Activated CD4-positive, alpha-beta T cell treated with anti-CD3 and anti-CD28 coated beads for 4 hours (primary cell): Measurements from ENCODE around the gene INSM1.

ENCODE experiments used
- DNase-seq, 2 donors: peaks; one replicate each; pipeline ENCODE4 v3.0.0-alpha.2; 2020

INSM1 gene

DNA sequence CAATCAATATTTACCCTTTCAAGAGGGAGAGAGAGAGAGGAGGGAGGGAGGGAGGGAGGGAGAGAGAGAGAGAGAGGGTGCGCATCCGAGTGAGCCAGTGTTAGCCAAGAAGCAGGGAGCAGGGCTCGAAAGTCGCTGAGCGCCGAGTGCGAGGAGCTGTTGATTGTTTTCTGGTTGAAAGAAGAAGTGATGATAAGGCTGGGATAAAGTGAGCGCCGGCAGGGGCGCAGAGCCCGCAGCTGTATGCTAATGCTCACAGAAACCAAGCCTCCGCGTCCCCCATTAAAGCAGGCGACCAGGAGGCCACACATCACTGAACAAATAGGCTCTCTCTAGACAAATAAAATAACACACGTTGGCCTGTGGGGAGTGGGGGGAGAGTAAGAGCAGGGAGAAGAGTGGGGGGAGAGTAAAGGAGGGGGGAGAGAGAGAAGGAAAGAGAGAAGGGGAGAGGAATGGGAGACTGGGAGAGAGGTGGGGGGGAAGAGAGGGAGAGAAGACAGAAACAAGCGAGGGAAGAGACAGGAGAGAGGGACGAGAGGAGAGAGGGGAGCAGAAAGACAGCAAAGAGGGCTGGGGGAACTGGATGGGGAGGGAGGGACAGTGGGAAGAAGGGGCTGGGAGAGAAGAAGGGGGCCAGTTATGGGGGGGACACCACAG is 5.0 kb upstream of the INSM1 start:
- no peak for DNase-seq

DNA sequence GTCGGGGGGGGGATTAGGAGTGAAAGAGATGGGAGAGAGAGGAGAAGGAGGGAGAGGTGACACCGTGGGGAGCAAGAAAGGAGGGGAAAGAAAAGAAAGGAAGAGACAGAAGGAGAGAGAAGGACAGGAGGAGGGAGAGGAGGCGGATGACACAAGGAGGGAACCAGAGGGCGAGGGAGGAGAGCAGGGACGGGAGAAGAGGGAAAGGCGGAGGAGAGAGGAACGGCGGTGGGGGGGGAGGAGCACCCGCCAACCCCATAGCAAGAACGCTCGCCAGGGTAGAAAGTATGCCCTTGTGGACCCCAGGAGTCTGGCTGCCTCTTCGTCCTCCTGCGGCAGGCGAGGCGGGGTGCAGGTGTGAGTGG is 4.5 kb upstream of the INSM1 start:
- DNase-seq, result no peak

DNA sequence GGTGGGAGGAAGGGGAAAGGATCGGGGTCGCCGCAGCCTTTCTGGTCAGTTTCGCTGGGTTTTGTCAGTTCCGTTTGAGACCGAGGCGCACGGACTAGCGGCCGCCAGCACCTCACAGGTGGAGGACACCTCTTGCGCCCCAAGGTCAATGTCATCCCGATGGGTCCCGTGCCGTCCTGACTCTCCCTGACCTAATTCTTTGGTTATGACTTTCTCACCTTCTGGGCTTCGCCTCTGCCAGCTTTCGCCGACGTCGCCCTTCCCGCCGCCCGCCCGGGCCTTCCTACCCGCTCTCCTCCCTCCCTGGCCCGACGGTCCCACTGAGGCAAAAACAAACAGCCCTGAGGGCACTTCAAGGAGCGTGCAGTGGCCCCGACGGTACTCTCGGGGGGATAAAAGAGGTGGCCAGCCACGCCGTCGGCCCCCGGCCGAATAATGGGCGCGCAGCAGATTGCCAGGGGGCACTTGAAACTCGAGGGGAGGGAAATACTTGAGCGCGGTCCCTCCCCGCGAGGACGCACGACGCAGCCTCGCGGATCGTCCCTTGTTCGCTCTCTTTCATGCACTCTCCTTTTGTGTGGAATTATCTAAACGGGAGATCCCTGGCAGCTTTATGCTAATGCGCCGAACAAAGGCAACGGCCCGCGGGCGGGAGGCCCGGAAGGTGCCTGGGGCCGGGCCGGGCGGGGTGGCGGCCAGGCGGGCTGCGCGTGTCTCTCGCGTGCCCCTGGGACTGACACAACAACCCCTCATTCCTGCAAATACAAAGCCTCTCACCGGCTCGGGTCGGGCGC is 3.9 kb upstream of the INSM1 start:
- no peak for DNase-seq

DNA sequence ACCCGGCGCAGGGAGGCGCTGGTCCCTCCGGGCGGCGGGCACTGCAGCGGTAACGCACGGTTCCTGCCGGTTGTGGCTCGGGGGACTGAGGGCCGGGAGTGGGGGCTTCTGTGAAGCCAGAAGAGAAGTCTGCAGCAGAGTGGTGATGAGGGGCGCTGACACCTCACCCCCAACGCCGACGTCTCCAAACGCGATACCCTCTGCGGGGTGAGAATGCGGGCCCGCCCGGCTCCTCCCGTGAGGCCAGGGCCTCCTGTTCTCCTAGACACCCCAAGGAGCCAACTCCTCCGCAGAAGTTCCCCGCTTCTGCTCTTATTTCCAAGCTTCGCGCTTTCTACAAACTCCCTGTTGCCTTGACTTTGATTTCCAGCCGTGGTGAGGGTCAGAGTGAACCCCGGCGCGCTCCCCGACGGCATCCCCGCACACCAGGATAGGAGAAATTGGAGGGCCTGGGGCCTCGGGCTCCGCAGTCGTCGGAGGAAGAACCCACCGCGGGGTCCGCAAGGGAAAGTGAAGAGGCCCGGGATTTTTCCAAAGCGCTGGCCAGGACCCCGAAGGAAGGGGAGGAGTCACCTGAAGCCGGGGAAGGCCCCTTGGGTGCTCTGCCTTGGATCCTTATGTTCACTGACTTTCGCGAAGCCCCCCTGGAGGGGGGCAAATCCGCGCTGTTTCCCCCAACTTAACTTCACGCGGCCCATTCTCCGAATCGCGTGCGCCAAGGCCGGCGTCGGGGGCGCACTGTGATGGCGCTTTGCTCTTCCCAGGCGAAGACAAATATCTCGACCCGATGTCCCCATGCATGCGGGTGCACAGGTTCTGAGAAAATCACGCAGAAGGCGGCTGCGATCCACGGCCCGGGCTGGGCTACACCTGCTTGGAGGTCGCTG is 3.1 kb upstream of the INSM1 start:
- no peak for DNase-seq

DNA sequence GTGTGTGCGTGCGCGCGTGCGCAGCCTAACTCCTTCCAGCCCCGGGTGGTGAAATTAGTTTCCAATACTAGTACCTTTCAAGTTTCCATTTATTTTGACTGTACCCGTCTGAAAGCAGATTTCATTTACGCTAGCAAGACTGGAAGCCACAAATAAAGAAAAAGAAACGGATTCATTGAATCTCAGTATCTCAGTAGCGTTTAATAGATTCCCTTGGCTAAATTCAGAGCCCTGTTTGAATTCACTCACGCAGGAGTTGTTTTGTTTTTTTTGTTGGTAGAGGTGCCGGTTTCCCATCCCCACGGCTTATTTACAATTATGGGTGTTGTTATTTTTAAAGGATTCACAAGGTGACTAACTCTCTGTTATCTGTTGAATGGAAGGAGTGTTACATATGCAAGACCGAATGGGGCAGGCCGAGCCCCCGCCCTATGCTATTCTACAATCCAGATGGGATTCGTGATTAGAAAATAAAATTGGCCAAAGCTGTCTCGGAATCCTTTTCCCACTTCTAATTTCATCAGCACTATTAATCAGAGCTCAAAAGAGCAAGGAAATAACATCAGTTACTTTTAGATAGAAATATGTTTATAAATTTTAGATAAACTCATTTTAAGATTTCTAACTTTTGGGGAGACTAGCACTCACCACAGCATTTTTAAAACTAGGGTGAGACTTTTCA is 2.3 kb upstream of the INSM1 start:
- no peak for DNase-seq

DNA sequence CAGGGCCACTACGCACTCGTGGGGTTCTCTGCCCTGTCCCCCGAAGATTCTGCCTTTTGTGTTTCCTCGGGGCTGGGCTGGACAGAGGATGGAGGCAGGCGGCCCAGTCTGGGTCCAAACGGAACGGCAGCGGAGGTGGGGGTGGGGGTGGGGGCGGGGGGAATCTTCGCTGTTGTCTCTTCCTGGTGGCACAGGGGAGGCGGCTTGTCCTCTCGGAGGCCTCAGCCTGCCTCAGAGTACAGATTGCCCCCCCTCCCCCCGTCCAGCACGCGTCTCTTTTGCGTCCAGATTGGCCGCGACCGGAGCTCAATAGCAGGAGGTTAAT is 1.4 kb upstream of the INSM1 start:
- DNase-seq, result no peak

DNA sequence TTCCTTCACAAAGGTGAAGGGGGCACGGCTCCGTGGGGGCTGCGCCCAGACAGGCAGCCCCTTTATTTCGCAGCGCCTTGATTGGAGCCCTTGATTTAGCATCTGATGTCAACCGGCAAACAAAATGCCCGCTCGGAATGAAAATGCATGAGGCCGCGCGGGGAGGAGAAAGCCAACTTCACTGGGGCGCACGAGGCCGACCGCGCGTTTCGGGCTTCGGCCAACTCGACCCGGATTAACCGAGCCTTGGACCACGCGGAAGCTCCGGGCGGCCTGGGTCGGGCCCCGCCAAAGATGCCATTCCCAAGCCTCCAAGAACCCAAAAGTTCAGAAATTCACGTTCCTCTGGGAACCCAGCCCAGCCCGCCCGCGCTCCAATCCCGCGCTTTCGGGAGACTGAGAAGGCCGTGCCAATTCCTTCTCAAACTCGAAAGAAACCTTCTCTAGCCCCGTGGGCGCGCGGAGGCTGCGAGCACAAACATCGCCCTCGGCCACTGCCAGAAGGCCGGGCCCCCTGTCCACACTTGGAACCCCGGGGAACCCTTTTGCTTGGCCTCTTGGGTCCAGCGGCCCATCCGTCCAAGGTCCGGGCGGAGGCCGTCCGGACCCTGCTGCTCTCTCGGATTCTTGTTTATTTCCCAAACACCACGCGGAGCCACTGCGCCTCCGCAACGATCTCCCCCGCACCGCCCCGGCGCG is 879 bp upstream of the INSM1 start:
- no peak for DNase-seq

DNA sequence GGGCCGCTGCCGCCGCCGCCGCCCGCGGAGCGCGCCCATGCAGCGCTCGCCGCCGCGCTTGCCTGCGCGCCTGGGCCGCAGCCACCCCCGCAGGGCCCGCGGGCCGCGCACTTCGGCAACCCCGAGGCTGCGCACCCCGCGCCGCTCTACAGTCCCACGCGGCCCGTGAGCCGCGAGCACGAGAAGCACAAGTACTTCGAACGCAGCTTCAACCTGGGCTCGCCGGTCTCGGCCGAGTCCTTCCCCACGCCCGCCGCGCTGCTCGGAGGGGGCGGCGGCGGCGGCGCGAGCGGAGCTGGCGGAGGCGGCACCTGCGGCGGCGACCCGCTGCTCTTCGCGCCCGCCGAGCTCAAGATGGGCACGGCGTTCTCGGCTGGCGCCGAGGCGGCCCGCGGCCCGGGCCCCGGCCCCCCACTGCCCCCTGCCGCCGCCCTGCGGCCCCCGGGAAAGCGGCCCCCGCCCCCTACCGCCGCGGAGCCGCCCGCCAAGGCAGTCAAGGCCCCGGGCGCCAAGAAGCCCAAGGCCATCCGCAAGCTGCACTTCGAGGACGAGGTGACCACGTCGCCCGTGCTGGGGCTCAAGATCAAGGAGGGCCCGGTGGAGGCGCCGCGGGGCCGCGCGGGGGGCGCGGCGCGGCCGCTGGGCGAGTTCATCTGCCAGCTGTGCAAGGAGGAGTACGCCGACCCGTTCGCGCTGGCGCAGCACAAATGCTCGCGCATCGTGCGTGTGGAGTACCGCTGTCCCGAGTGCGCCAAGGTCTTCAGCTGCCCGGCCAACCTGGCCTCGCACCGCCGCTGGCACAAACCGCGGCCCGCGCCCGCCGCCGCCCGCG is 730 bp downstream of the INSM1 start:
- DNase-seq, result no peak

DNA sequence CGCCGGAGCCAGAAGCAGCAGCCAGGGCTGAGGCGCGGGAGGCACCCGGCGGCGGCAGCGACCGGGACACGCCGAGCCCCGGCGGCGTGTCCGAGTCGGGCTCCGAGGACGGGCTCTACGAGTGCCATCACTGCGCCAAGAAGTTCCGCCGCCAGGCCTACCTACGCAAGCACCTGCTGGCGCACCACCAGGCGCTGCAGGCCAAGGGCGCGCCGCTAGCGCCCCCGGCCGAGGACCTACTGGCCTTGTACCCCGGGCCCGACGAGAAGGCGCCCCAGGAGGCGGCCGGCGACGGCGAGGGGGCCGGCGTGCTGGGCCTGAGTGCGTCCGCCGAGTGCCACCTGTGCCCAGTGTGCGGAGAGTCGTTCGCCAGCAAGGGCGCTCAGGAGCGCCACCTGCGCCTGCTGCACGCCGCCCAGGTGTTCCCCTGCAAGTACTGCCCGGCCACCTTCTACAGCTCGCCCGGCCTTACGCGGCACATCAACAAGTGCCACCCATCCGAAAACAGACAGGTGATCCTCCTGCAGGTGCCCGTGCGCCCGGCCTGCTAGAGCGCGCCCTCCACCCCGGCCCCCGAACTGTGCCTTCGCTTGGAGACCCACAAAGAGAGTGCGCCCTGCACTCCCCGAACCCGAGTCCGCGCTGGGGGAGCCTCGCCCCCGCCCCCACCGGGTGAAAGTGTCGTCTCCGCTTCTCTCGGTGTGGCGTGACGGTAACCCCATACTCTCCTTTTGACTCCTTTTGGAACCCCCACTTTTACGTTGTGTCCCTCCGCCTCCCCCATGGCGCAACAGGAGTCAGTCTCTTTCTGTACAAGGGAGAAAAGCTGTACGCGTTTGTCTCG is 1.6 kb downstream of the INSM1 start:
- DNase-seq, result no peak

DNA sequence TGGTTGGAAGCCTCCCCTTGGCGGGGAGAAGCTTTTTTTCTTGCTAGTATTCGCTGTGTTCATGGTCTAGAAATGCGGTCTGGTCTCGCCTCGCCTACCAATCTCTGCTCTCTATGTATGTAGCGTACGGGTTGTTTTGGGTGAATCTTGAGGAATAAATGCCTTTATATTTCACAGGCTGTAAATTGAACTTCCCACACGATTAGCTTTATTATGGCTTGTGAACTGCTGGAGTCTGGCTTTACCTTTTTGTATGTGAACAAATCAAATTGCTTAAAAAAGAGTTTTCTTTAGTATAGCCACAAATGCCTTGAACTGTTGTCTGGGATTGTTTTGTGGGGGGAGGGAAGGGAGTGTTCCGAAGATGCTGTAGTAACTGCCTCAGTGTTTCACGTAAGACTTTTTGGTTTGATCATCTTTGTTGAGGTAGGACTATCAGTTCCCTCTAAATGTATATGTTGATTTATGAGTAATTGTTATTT is 2.2 kb downstream of the INSM1 start:
- DNase-seq, result no peak

DNA sequence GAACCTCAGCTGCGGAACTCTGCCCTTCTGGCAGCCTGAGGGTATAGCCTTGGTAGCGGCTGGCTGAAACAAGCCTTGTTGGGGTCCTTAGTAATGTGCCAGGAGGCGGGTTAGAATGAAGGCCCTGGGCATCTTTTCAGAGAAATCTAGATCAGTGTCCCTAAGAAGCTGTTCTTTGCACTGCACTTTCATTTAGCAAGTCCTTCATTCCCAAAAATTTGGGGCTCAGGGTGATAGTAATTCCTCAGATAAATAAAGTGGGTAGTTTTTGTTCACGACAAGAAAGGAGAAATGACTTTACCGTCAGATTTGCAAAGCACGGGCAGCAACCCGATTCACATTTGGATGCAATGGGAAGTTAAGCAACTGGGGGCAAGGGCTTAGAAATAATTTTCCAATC is 3.2 kb downstream of the INSM1 start:
- DNase-seq, result no peak

DNA sequence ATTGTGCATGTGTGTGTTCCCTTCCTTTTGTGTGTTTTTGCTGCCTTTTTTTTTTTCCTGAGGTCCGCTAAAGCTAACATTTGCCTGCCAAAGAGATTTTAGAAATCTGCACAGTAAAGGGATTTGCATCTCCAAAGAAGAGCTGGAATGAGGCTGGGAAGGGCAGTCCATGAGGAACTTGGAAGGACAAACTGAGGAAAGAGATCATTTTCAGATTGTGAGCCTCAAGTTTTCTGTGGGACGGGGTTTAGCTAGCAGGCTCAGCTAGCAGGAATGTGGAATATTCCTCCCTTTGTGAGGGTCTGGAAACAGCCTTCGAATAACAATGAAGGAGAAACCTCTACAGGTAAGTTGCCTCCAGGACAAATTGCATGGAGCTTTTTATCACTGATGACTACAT is 3.8 kb downstream of the INSM1 start:
- no peak for DNase-seq

DNA sequence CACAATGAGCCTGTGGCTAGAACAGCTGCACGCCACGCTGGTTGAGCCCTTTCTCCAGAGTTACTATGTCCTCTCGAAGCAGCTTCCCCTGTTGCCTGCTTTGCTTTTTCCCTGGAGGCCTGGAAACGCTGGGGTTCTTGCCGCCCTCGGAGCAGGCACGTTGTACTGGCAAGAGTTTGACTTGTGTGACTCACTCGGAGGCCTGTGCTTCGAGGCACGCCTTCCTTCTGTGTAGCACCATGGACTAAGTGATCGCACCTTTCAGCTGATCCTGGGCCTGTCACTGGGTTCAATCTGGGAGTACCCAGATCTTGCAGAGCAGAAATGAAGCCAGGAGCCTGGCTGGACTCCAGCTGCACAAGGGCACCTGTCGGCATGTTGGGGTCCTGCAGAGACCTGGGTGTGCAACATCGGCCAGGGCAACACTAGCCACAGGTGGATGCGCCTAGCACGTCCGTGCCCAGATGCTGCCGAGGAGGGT is 5.2 kb downstream of the INSM1 start:
- no peak for DNase-seq

DNA sequence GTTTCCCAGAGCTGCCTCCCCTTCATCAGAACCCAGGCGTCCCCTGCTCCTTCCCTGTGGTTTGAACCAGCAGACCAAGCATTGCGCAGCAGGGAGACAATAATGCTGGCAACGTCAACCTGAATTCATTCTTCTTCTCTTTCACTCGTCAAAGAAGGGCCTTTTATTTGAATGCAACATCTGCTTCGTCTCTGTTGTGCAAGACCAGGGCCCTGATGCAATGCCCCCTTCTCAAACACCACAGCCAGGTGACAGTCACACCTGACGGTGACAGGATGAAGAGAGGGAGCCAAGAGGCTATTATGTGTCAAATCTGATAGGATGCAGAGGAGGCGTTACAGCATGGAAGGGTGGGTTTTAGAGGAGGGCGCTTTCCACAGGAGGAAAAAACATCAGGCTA is 8.0 kb downstream of the INSM1 start:
- DNase-seq, result no peak

DNA sequence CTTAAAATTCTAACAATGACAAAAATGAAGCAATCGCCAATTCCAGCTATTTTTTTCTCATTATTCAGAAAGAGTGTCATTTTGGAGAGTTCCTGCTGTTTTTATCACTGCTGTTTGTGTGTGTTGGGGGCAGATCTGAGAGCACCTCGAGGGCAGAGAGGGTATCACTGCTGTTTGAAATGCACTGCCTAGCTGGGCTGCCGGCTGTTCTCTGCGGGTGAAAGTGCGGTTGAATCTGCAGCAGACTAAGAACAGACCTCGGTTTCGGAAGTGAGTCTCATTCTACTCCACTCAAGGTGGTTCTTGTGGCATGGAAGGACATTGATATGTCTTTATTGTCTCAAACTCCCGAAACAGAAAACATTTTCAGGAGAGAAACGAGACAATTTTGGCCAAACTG is 18.3 kb downstream of the INSM1 start:
- no peak for DNase-seq

DNA sequence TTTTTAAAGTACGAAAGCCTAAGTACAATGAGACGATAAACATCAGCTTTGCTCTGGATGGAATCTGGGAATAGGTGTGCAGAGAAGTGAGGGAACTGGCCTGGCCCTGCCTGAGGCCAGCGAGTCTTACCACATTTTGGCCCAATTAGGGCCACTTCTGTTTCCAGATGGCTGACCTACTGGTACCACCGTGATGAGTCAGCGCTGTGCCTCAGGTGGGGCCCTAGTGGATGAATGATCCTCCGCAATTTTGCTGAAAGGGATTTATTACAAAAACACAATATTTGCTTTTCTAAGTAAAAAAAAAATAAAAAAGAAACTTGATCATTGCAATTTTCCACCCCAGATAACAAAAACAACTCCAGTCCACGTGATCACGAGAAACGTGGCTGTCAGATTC is 22.5 kb downstream of the INSM1 start:
- no peak for DNase-seq

DNA sequence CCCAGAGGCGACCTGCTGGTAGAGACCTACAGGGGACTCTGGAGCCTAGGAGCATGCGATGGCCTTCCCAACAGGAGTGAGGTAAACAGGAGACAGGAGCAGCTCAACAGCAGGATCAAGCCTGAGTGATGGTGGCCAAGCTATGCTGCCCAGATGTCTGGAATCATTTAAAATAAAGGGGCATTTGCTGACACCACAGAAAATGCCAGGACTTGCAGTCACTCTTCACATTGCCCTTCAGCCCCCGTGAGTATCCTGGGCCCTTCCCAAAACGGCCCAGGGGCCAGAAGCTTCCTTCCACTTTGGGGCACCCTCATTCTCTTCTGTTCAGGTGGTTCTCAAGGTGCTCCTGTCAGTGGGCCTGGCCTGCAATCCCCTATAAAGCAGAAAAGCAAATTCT is 23.2 kb downstream of the INSM1 start:
- no peak for DNase-seq

DNA sequence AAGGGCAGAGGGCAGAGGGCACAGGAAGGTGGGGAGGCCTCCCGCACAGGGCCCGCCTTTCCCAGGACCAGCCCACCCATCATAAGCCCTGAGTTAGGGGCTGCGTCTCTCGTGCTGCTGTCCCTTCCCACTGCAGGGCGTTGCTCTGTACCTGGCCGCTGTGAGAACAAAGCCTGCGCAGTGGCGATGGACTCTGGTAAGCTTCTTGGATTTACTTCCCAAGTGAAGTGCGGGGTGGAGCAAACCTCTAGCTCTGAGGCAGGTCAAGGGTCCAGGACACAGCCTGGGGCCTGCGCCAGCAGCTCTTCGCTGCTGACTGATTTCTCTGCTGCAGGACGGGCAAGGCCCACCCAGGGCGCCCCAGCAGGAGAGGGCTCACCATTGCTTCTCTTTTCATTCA is 23.9 kb downstream of the INSM1 start:
- no peak for DNase-seq

DNA sequence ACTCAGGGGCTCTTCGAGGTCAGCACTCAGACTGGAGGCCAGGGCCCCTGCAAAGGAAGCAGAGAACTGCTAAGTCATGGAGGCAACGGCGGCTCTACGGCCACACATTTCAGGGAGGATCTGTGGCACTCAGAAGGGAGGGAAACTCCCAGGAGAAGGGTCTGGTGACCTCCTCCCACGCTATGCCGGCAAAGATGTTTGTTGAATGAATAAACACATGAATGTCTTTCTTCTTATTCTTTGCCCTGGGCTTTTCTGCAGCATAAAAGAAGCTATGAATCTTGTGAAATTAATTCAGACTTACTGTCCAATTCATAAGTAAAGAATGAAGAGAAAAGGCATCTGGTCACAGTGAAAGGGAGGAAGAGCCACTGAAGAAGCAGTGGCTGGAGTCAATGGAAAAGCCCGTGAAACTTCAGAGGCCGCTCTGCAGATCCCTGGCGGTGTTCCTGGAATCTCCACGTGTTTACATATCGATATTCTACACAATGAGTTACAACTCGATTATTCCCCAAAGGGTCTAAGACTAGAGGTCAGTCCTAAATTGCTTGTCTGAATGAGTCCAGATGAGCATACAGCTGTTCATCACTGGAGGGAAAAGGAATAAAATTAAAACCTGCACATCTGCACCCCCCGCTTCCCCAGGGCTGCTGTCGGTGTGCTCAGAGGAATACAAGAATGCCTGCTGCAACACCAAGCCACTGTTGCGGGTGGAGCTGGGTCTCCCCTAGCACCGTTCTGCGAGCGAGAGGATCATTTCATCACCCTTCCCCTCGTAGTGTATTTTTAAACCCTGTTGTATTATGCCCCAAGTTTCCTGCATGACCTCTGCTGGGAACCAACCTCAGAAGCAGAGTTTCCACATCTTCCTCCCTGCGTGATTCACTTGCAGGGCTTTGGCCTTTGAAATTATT is 25.6 kb downstream of the INSM1 start:
- DNase-seq, result no peak
